Measurements from ENCODE around the gene TTC38.

TTC38 gene

DNA sequence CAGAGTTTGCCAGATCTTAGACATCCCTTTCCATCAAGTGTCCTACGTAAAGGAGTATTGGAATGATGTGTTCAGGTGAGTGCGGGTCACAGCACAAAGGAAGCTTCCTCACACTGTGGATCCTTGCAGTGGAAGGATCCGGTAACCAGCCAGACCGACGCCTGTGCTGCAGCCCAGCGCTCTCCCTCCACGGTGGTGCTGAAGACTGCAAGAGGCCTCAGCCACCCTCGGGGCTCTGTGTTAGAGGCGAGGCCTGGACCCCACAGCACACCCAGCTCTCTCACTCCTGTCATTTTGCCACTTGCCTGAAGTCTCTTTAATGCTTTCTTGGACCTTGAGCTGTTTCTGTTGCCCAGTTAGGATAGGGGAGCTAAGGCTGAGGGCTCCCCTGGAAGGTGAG lies 70.1 kb downstream of the TTC38 start:
- TF ChIP-seq, protein P1, sequence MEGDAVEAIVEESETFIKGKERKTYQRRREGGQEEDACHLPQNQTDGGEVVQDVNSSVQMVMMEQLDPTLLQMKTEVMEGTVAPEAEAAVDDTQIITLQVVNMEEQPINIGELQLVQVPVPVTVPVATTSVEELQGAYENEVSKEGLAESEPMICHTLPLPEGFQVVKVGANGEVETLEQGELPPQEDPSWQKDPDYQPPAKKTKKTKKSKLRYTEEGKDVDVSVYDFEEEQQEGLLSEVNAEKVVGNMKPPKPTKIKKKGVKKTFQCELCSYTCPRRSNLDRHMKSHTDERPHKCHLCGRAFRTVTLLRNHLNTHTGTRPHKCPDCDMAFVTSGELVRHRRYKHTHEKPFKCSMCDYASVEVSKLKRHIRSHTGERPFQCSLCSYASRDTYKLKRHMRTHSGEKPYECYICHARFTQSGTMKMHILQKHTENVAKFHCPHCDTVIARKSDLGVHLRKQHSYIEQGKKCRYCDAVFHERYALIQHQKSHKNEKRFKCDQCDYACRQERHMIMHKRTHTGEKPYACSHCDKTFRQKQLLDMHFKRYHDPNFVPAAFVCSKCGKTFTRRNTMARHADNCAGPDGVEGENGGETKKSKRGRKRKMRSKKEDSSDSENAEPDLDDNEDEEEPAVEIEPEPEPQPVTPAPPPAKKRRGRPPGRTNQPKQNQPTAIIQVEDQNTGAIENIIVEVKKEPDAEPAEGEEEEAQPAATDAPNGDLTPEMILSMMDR (IDR thresholded peaks at IDR 0.05) = no peak
- Histone ChIP-seq H3K4me3 (ENCODE audit: low read depth, low read length) (no peak overlapping the region), H3K79me2 (peaks cover 5% of the 10 kb centered on the region), H3K27ac (no peak overlapping the region), H3K4me2 (ENCODE audit: low read length) (no peak overlapping the region), H2AFZ (no peak overlapping the region), H3K9ac (no peak overlapping the region), H3K9me3 (ENCODE audit: control insufficient read depth, low read length) (no peaks in the 10 kb centered on the region), H3K4me1 (peaks cover 3% of the 10 kb centered on the region), H3K27me3 (ENCODE audit: control insufficient read depth, insufficient read depth, low read length) (no peaks in the 10 kb centered on the region), H3K36me3 (ENCODE audit: control insufficient read depth, insufficient read depth, low read length) (no peaks in the 10 kb centered on the region)

DNA sequence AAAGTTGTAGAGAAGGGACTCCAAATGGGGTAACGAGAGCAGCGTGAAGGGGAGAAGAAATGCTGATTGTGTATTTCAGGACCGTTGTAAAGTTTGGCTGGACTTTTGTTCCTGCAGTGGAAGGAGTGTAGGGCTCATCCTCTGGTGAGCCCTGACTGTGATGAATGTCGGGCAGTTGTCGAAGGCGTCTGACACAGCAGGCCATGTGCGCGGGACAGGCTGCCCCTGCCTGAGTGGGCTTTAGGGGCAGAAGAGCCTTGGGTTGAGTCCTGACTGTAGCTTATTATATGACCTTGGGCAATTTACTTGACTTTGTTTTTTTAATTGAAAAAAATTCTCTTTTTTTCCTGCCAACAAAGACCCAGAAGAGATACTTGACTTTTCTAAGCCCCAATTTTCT lies 70.8 kb downstream of the TTC38 start:
- TF ChIP-seq, protein P1 (IDR thresholded peaks at IDR 0.05) = no peak
- H3K36me3 ChIP-seq (ENCODE audit: control insufficient read depth, insufficient read depth, low read length) = no peaks in the 10 kb centered on the region
- no peak overlapping the region for H3K9ac ChIP-seq
- H3K4me2 ChIP-seq (ENCODE audit: low read length) = no peak overlapping the region
- no peaks in the 10 kb centered on the region for H3K27me3 ChIP-seq (ENCODE audit: control insufficient read depth, insufficient read depth, low read length)
- no peak overlapping the region for H3K4me3 ChIP-seq (ENCODE audit: low read depth, low read length)
- no peak overlapping the region for H3K27ac ChIP-seq
- peaks cover 5% of the 10 kb centered on the region for H3K79me2 ChIP-seq
- peaks cover 3% of the 10 kb centered on the region for H3K4me1 ChIP-seq
- H3K9me3 ChIP-seq (ENCODE audit: control insufficient read depth, low read length) = no peaks in the 10 kb centered on the region
- H2AFZ ChIP-seq = no peak overlapping the region

DNA sequence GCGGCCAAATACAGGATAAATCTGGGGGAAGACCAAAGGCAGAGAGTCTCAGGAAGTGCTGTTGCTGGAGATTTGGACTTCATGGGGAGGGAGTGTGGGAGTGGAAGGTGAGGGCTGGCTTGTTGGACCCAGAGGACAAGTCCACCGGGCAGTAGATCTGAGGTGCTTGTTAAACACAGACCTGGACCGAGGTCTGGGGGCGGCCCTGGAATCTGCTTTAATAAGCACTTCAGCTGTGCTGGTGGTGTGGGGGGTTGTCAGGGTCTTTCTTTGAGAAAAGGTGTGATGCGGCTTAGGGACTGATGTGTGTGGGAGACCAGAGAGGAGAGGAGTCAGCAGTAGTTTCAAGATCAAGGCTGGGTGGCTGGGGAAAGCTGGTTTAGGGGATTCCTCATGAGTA lies 72.1 kb downstream of the TTC38 start:
- Histone ChIP-seq H3K27me3 (ENCODE audit: control insufficient read depth, insufficient read depth, low read length) (no peaks in the 10 kb centered on the region), H3K27ac (no peak overlapping the region), H3K79me2 (peaks cover 5% of the 10 kb centered on the region), H3K4me2 (ENCODE audit: low read length) (no peak overlapping the region), H3K4me3 (ENCODE audit: low read depth, low read length) (no peak overlapping the region), H2AFZ (no peak overlapping the region), H3K4me1 (peaks cover 3% of the 10 kb centered on the region), H3K36me3 (ENCODE audit: control insufficient read depth, insufficient read depth, low read length) (no peaks in the 10 kb centered on the region), H3K9me3 (ENCODE audit: control insufficient read depth, low read length) (no peaks in the 10 kb centered on the region), H3K9ac (no peak overlapping the region)
- TF ChIP-seq, protein P1 (IDR thresholded peaks at IDR 0.05) = no peak

DNA sequence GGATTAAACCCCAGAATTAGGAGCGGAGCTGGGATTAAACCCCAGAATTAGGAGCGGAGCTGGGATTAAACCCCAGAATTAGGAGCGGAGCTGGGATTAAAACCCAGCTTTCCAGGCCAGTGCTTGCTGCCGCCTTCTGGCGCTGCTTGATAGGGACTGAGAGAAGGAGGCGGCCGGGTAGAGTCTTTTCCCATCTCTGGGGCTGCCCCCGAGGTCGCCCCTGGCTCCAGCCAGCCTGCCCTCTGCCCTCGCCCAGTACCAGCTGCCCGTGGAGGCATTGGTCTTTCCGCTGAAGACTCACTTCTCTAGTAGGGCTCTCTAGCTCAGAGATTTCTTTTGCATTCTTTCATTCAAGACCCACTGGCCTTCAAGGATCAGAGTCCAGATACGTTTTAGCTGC lies 72.9 kb downstream of the TTC38 start:
- H2AFZ ChIP-seq = no peak overlapping the region

More for the DNA sequence above, 72.9 kb downstream of the TTC38 start:
- Histone ChIP-seq H3K4me2 (ENCODE audit: low read length) (no peak overlapping the region), H3K79me2 (peaks cover 5% of the 10 kb centered on the region), H3K4me1 (peaks cover 3% of the 10 kb centered on the region), H3K9ac (no peak overlapping the region), H3K27ac (no peak overlapping the region), H3K27me3 (ENCODE audit: control insufficient read depth, insufficient read depth, low read length) (no peaks in the 10 kb centered on the region), H3K36me3 (ENCODE audit: control insufficient read depth, insufficient read depth, low read length) (no peaks in the 10 kb centered on the region), H3K4me3 (ENCODE audit: low read depth, low read length) (no peak overlapping the region), H3K9me3 (ENCODE audit: control insufficient read depth, low read length) (no peaks in the 10 kb centered on the region)
- TF ChIP-seq, protein P1 (IDR thresholded peaks at IDR 0.05) = no peak

Data from parathyroid adenoma (tissue), 2 donors.